ENCODE data around the gene LRP1B. TPM values are rescaled to one million over a fixed set of nuclear protein-coding genes. Genes with fewer than 3 reads are reported as not detected.

The LRP1B gene
- total RNA-seq, 1 donor from 2014 or later: not detected

- intact Hi-C loops (cut with micrococcal nuclease): no loop called here
- Mint-ChIP-seq H3K4me3 (ENCODE audit: low read depth) (no peak overlapping the region), H3K4me1 (ENCODE audit: low read depth) (no peaks in the 10 kb centered on the region), H3K36me3 (ENCODE audit: low read depth) (no peaks in the 10 kb centered on the region), H3K9me3 (peaks cover 17% of the 10 kb centered on the region), H3K27me3 (ENCODE audit: low read depth) (no peaks in the 10 kb centered on the region), H3K27ac (no peak overlapping the region)
- no peak for DNase-seq (ENCODE audit: low spot score)
These were observed 1855.4 kb downstream of the LRP1B start for GRCh38 chr2:140275427-140275826.

- Mint-ChIP-seq H3K4me3 (ENCODE audit: low read depth) (no peak overlapping the region), H3K36me3 (ENCODE audit: low read depth) (no peaks in the 10 kb centered on the region), H3K9me3 (peaks cover 12% of the 10 kb centered on the region), H3K27me3 (ENCODE audit: low read depth) (no peaks in the 10 kb centered on the region), H3K4me1 (ENCODE audit: low read depth) (no peaks in the 10 kb centered on the region), H3K27ac (no peak overlapping the region)
- intact Hi-C loops (cut with micrococcal nuclease): no loop called here
- no peak for DNase-seq (ENCODE audit: low spot score)
These were observed 1855.9 kb downstream of the LRP1B start for GRCh38 chr2:140274891-140275290.

GRCh38 chr2:140273958-140274357 lies 1856.9 kb downstream of the LRP1B start:
- intact Hi-C loops (cut with micrococcal nuclease): no loop called here
- no peaks in the 10 kb centered on the region for H3K4me1 Mint-ChIP-seq (ENCODE audit: low read depth)
- H3K36me3 Mint-ChIP-seq (ENCODE audit: low read depth): no peaks in the 10 kb centered on the region
- H3K4me3 Mint-ChIP-seq (ENCODE audit: low read depth): no peak overlapping the region
- H3K27me3 Mint-ChIP-seq (ENCODE audit: low read depth): no peaks in the 10 kb centered on the region
- no peak for DNase-seq (ENCODE audit: low spot score)
- H3K9me3 Mint-ChIP-seq: peaks cover 7% of the 10 kb centered on the region
- no peak overlapping the region for H3K27ac Mint-ChIP-seq

- H3K36me3 Mint-ChIP-seq (ENCODE audit: low read depth): no peaks in the 10 kb centered on the region
- no peak for DNase-seq (ENCODE audit: low spot score)
- peaks cover 3% of the 10 kb centered on the region for H3K9me3 Mint-ChIP-seq
- no peaks in the 10 kb centered on the region for H3K27me3 Mint-ChIP-seq (ENCODE audit: low read depth)
- no peaks in the 10 kb centered on the region for H3K4me1 Mint-ChIP-seq (ENCODE audit: low read depth)
- no peak overlapping the region for H3K27ac Mint-ChIP-seq
- intact Hi-C loops (cut with micrococcal nuclease): no loop called here
- H3K4me3 Mint-ChIP-seq (ENCODE audit: low read depth): no peak overlapping the region
These were observed 1857.4 kb downstream of the LRP1B start for GRCh38 chr2:140273408-140273807.

- no peaks in the 10 kb centered on the region for H3K27me3 Mint-ChIP-seq (ENCODE audit: low read depth)
These were observed 1860.6 kb downstream of the LRP1B start for GRCh38 chr2:140270224-140270623.

GRCh38 chr2:140269000-140269399 lies 1861.8 kb downstream of the LRP1B start:
- DNase-seq (ENCODE audit: low spot score): no peak
- H3K27ac Mint-ChIP-seq: no peak overlapping the region
- no peaks in the 10 kb centered on the region for H3K36me3 Mint-ChIP-seq (ENCODE audit: low read depth)
- intact Hi-C loops (cut with micrococcal nuclease): no loop called here
- H3K27me3 Mint-ChIP-seq (ENCODE audit: low read depth): no peaks in the 10 kb centered on the region
- no peak overlapping the region for H3K4me3 Mint-ChIP-seq (ENCODE audit: low read depth)
- H3K9me3 Mint-ChIP-seq: peaks cover 6% of the 10 kb centered on the region
- no peaks in the 10 kb centered on the region for H3K4me1 Mint-ChIP-seq (ENCODE audit: low read depth)

More at GRCh38 chr2:140270224-140270623, 1860.6 kb downstream of the LRP1B start:
- intact Hi-C loops (cut with micrococcal nuclease): no loop called here
- no peaks in the 10 kb centered on the region for H3K9me3 Mint-ChIP-seq
- H3K36me3 Mint-ChIP-seq (ENCODE audit: low read depth): no peaks in the 10 kb centered on the region
- H3K27ac Mint-ChIP-seq: no peak overlapping the region
- DNase-seq (ENCODE audit: low spot score): no peak
- no peak overlapping the region for H3K4me3 Mint-ChIP-seq (ENCODE audit: low read depth)
- H3K4me1 Mint-ChIP-seq (ENCODE audit: low read depth): no peaks in the 10 kb centered on the region

- Mint-ChIP-seq H3K27me3 (ENCODE audit: low read depth) (no peaks in the 10 kb centered on the region), H3K27ac (no peak overlapping the region), H3K4me3 (ENCODE audit: low read depth) (no peak overlapping the region), H3K9me3 (peaks cover 13% of the 10 kb centered on the region), H3K4me1 (ENCODE audit: low read depth) (no peaks in the 10 kb centered on the region), H3K36me3 (ENCODE audit: low read depth) (no peaks in the 10 kb centered on the region)
- no peak for DNase-seq (ENCODE audit: low spot score)
- intact Hi-C loops (cut with micrococcal nuclease): no loop called here
These were observed 1867.9 kb downstream of the LRP1B start for GRCh38 chr2:140262908-140263307.

GRCh38 chr2:140257692-140258300 lies 1873.0 kb downstream of the LRP1B start:
- no peaks in the 10 kb centered on the region for H3K27me3 Mint-ChIP-seq (ENCODE audit: low read depth)

GRCh38 chr2:140256080-140256479 lies 1874.7 kb downstream of the LRP1B start:
- H3K27ac Mint-ChIP-seq: no peak overlapping the region
- no peak for DNase-seq (ENCODE audit: low spot score)
- no peaks in the 10 kb centered on the region for H3K36me3 Mint-ChIP-seq (ENCODE audit: low read depth)
- H3K4me3 Mint-ChIP-seq (ENCODE audit: low read depth): no peak overlapping the region
- no peaks in the 10 kb centered on the region for H3K9me3 Mint-ChIP-seq
- intact Hi-C loops (cut with micrococcal nuclease): no loop called here
- no peaks in the 10 kb centered on the region for H3K27me3 Mint-ChIP-seq (ENCODE audit: low read depth)
- H3K4me1 Mint-ChIP-seq (ENCODE audit: low read depth): no peaks in the 10 kb centered on the region

More at GRCh38 chr2:140257692-140258300, 1873.0 kb downstream of the LRP1B start:
- intact Hi-C loops (cut with micrococcal nuclease): no loop called here
- H3K27ac Mint-ChIP-seq: no peak overlapping the region
- H3K4me1 Mint-ChIP-seq (ENCODE audit: low read depth): no peaks in the 10 kb centered on the region
- H3K36me3 Mint-ChIP-seq (ENCODE audit: low read depth): no peaks in the 10 kb centered on the region
- H3K4me3 Mint-ChIP-seq (ENCODE audit: low read depth): no peak overlapping the region
- H3K9me3 Mint-ChIP-seq: no peaks in the 10 kb centered on the region
- DNase-seq (ENCODE audit: low spot score): no peak

- intact Hi-C loops (cut with micrococcal nuclease): no loop called here
- Mint-ChIP-seq H3K36me3 (ENCODE audit: low read depth) (no peaks in the 10 kb centered on the region), H3K9me3 (peaks cover 6% of the 10 kb centered on the region), H3K27me3 (ENCODE audit: low read depth) (no peaks in the 10 kb centered on the region), H3K27ac (no peak overlapping the region), H3K4me1 (ENCODE audit: low read depth) (no peaks in the 10 kb centered on the region), H3K4me3 (ENCODE audit: low read depth) (no peak overlapping the region)
- no peak for DNase-seq (ENCODE audit: low spot score)
These were observed 1881.0 kb downstream of the LRP1B start for GRCh38 chr2:140249821-140250220.

GRCh38 chr2:140248623-140249022 lies 1882.2 kb downstream of the LRP1B start:
- intact Hi-C loops (cut with micrococcal nuclease): no loop called here
- no peak overlapping the region for H3K27ac Mint-ChIP-seq
- no peaks in the 10 kb centered on the region for H3K27me3 Mint-ChIP-seq (ENCODE audit: low read depth)
- H3K4me3 Mint-ChIP-seq (ENCODE audit: low read depth): no peak overlapping the region
- H3K4me1 Mint-ChIP-seq (ENCODE audit: low read depth): no peaks in the 10 kb centered on the region
- DNase-seq (ENCODE audit: low spot score): no peak
- H3K9me3 Mint-ChIP-seq: peaks cover 6% of the 10 kb centered on the region
- no peaks in the 10 kb centered on the region for H3K36me3 Mint-ChIP-seq (ENCODE audit: low read depth)

- no peaks in the 10 kb centered on the region for H3K27me3 Mint-ChIP-seq (ENCODE audit: low read depth)
- no peaks in the 10 kb centered on the region for H3K4me1 Mint-ChIP-seq (ENCODE audit: low read depth)
- no peak overlapping the region for H3K27ac Mint-ChIP-seq
- intact Hi-C loops (cut with micrococcal nuclease): no loop called here
- H3K9me3 Mint-ChIP-seq: peaks cover 6% of the 10 kb centered on the region
- DNase-seq (ENCODE audit: low spot score): no peak
- H3K36me3 Mint-ChIP-seq (ENCODE audit: low read depth): no peaks in the 10 kb centered on the region
- H3K4me3 Mint-ChIP-seq (ENCODE audit: low read depth): no peak overlapping the region
These were observed 1883.2 kb downstream of the LRP1B start for GRCh38 chr2:140247451-140248195.

GRCh38 chr2:140246957-140247356 lies 1883.9 kb downstream of the LRP1B start:
- H3K9me3 Mint-ChIP-seq: peaks cover 10% of the 10 kb centered on the region
- H3K36me3 Mint-ChIP-seq (ENCODE audit: low read depth): no peaks in the 10 kb centered on the region
- H3K27ac Mint-ChIP-seq: no peak overlapping the region
- DNase-seq (ENCODE audit: low spot score): no peak
- H3K4me1 Mint-ChIP-seq (ENCODE audit: low read depth): no peaks in the 10 kb centered on the region
- no peaks in the 10 kb centered on the region for H3K27me3 Mint-ChIP-seq (ENCODE audit: low read depth)
- H3K4me3 Mint-ChIP-seq (ENCODE audit: low read depth): no peak overlapping the region
- intact Hi-C loops (cut with micrococcal nuclease): no loop called here
